HCT116 (cell line): ENCODE measurements around the gene CHCHD4. TPM values are rescaled to one million over a fixed set of nuclear protein-coding genes. Genes with fewer than 3 reads are reported as not detected.

Experiments
- ATAC-seq: fragments of 200-7000 bp; cut with Tn5 transposase; 2 replicates; pipeline ENCODE4 v1.9.1; 2020; ENCODE audit warnings: mild to moderate bottlenecking, moderate library complexity
- BruUV-seq: library from RNA; stranded (reverse); fragments of 400-500 nt; replicated peaks from 2 replicates; lab custom pipeline; 2021; lab: Mats Ljungman, UMichigan
- CTCF ChIA-PET: fragments of 300-600 bp; sonication (Branson Sonifier 250); formaldehyde crosslinking; loops from one replicate; lab custom pipeline; 2021; ENCODE audit warnings: antibody characterized with exemption; lab: Charles Lee
- POLR2A ChIA-PET: fragments of 300-600, 350-600 bp; sonication (Branson Sonifier 250); formaldehyde crosslinking; loops from one replicate; lab custom pipeline; 2021; ENCODE audit warnings: antibody characterized with exemption; lab: Charles Lee
- RAD21 ChIA-PET, 2 experiments: fragments of 300-600 bp; sonication (Branson Sonifier 250); formaldehyde crosslinking; loops; one replicate each; lab custom pipeline; 2023; ENCODE audit warnings: low total read pairs in 2 of 2; ENCODE audit not compliant: uncharacterized antibody in 2 of 2, unreplicated experiment in 2 of 2, low non-redundant PET in 1 of 2; lab: Charles Lee
- DNase-seq: peaks from one replicate; pipeline ENCODE4 v3.0.0-alpha.2; 2010; ENCODE audit warnings: low read depth, low spot score
- H2AFZ ChIP-seq: fragments of 200-600 bp; shearing (Covaris generic), sonication (generic); 2 replicates; pipeline ENCODE4 v1.6.1; 2017; ENCODE audit warnings: low read depth, mixed run types, mixed read lengths, antibody characterized with exemption, low read length; ENCODE audit not compliant: poor library complexity, severe bottlenecking
- H3K27ac ChIP-seq: 2 replicates; pipeline ENCODE4 v1.5.1; 2012; ENCODE audit warnings: low read depth, low read length
- H3K27me3 ChIP-seq: fragments of 200-600 bp; sonication (generic); 2 replicates; pipeline ENCODE4 v1.6.1; 2016; ENCODE audit warnings: mixed run types, low read length, mixed read lengths; ENCODE audit not compliant: insufficient read depth
- H3K36me3 ChIP-seq, 2 experiments: fragments of 200-500 bp in 1 of 2; fragments of 200-600 bp in 1 of 2; sonication (Bioruptor generic) in 1 of 2; sonication (generic) in 1 of 2; 2 replicates each; pipeline versions ENCODE4 v1.5.1 to v1.6.1; 2014 to 2016; ENCODE audit warnings: low read length in 2 of 2, inconsistent platforms in 1 of 2, mixed read lengths in 1 of 2, mixed run types in 1 of 2; ENCODE audit not compliant: insufficient read depth in 2 of 2, control insufficient read depth in 1 of 2
- H3K4me1 ChIP-seq, 2 experiments: fragments of 200-600 bp in 1 of 2; sonication (generic) in 1 of 2; 2 replicates each; pipeline versions ENCODE4 v1.5.1 to v1.6.1; 2012 to 2017; ENCODE audit warnings: low read length in 2 of 2, inconsistent platforms in 1 of 2, mild to moderate bottlenecking in 1 of 2, mixed read lengths in 1 of 2, mixed run types in 1 of 2, moderate library complexity in 1 of 2; ENCODE audit not compliant: insufficient read depth in 2 of 2, control insufficient read depth in 1 of 2
- H3K4me2 ChIP-seq: fragments of 200-600 bp; sonication (generic); 2 replicates; pipeline ENCODE4 v1.6.1; 2017; ENCODE audit warnings: mixed run types, low read length, mixed read lengths
- H3K4me3 ChIP-seq, 2 experiments: fragments of 200-600 bp in 1 of 2; sonication (generic) in 1 of 2; replicated peaks in 1 of 2; 2 replicates each; pipeline ENCODE4 v1.5.1; 2011 to 2016; ENCODE audit warnings: low read length in 2 of 2, control low read depth in 1 of 2, low read depth in 1 of 2, mild to moderate bottlenecking in 1 of 2, mixed read lengths in 1 of 2, mixed run types in 1 of 2
- H3K79me2 ChIP-seq: fragments of 200-600 bp; sonication (generic); 2 replicates; pipeline ENCODE4 v1.6.1; 2017; ENCODE audit warnings: mild to moderate bottlenecking, mixed run types, low read length, moderate library complexity, mixed read lengths; ENCODE audit not compliant: insufficient read depth
- H3K9ac ChIP-seq: fragments of 200-600 bp; sonication (generic); 2 replicates; pipeline ENCODE4 v1.6.1; 2016; ENCODE audit warnings: low read length, mixed read lengths
- H3K9me2 ChIP-seq: fragments of 200-600 bp; sonication (generic), shearing (Covaris generic); 2 replicates; pipeline ENCODE4 v1.6.1; 2017; ENCODE audit warnings: mixed run types, mild to moderate bottlenecking, moderate library complexity; ENCODE audit not compliant: insufficient read depth
- H3K9me3 ChIP-seq, 2 experiments: fragments of 200-500 bp in 1 of 2; fragments of 200-600 bp in 1 of 2; sonication (Bioruptor generic) in 1 of 2; sonication (generic) in 1 of 2; 2 replicates each; pipeline ENCODE4 v1.6.1; 2014 to 2017; ENCODE audit warnings: low read length in 2 of 2, mixed read lengths in 2 of 2, inconsistent platforms in 1 of 2, low read depth in 1 of 2, mild to moderate bottlenecking in 1 of 2, mixed run types in 1 of 2, moderate library complexity in 1 of 2; ENCODE audit not compliant: control insufficient read depth in 1 of 2, insufficient read depth in 1 of 2
- H4K20me1 ChIP-seq: fragments of 200-600 bp; sonication (generic), shearing (Covaris generic); 2 replicates; pipeline ENCODE4 v1.6.1; 2017; ENCODE audit warnings: mixed run types, mild to moderate bottlenecking, moderate library complexity; ENCODE audit not compliant: insufficient read depth
- CBX3 ChIP-seq: IDR thresholded peaks from 2 replicates; pipeline ENCODE4 v1.6.1; 2012; ENCODE audit warnings: low read depth
- CTCF ChIP-seq, 3 experiments: fragments of 200-600 bp in 1 of 3; sonication (generic) in 1 of 3; IDR thresholded peaks in 2 of 3; conservative IDR thresholded peaks in 1 of 3; 2 replicates each; pipeline ENCODE4 v1.5.1; 2012 to 2017; ENCODE audit warnings: low read depth in 2 of 3, low read length in 2 of 3, antibody characterized with exemption in 1 of 3, borderline replicate concordance in 1 of 3, control low read depth in 1 of 3, mild to moderate bottlenecking in 1 of 3, mixed read lengths in 1 of 3, mixed run types in 1 of 3, moderate library complexity in 1 of 3; ENCODE audit not compliant: insufficient read depth in 1 of 3
- EGR1 ChIP-seq: IDR thresholded peaks from 2 replicates; pipeline ENCODE4 v1.6.1; 2012; ENCODE audit warnings: low read depth
- ELF1 ChIP-seq: IDR thresholded peaks from 2 replicates; pipeline ENCODE4 v1.6.1; 2012; ENCODE audit warnings: low read depth, borderline replicate concordance
- EZH2 ChIP-seq: fragments of 200-600 bp; sonication (generic); IDR thresholded peaks from 2 replicates; pipeline ENCODE4 v1.6.1; 2017; ENCODE audit warnings: antibody characterized with exemption, mixed run types
- EZH2phosphoT487 ChIP-seq: fragments of 200-600 bp; IDR thresholded peaks from 2 replicates; pipeline ENCODE4 v1.6.1; 2018; ENCODE audit warnings: antibody characterized with exemption, borderline replicate concordance
- JUND ChIP-seq: IDR thresholded peaks from 2 replicates; pipeline ENCODE4 v1.6.1; 2012
- POLR2A ChIP-seq: IDR thresholded peaks from 2 replicates; pipeline ENCODE4 v1.7.0; 2011; ENCODE audit warnings: borderline replicate concordance; ENCODE audit not compliant: insufficient read depth, insufficient read length; ENCODE audit errors: extremely low read depth
- POLR2AphosphoS5 ChIP-seq: IDR thresholded peaks from 2 replicates; pipeline ENCODE4 v1.6.1; 2011; ENCODE audit warnings: mild to moderate bottlenecking, low read depth, low read length, moderate library complexity
- RAD21 ChIP-seq: IDR thresholded peaks from 2 replicates; pipeline ENCODE4 v1.6.1; 2012; ENCODE audit warnings: low read depth, mild to moderate bottlenecking
- SIN3A ChIP-seq: IDR thresholded peaks from 2 replicates; pipeline ENCODE4 v1.6.1; 2012; ENCODE audit warnings: low read depth
- SP1 ChIP-seq: IDR thresholded peaks from 2 replicates; pipeline ENCODE4 v1.6.1; 2012; ENCODE audit warnings: low read depth
- SRF ChIP-seq: IDR thresholded peaks from 2 replicates; pipeline ENCODE4 v1.6.1; 2012; ENCODE audit warnings: low read depth
- YY1 ChIP-seq: IDR thresholded peaks from 2 replicates; pipeline ENCODE4 v1.6.1; 2011; ENCODE audit warnings: low read length, low read depth, moderate library complexity, mild to moderate bottlenecking; ENCODE audit not compliant: insufficient replicate concordance; ENCODE audit errors: extremely low read depth
- ZBTB33 ChIP-seq: IDR thresholded peaks from 2 replicates; pipeline ENCODE4 v1.6.1; 2011; ENCODE audit warnings: mild to moderate bottlenecking, low read length, moderate library complexity; ENCODE audit not compliant: insufficient replicate concordance; ENCODE audit errors: extremely low read depth
- ZFX ChIP-seq: fragments of 450-650 bp; IDR thresholded peaks from 2 replicates; pipeline ENCODE4 v1.6.1; 2017
- ZNF274 ChIP-seq: fragments of 200-500 bp; sonication (Bioruptor generic); IDR thresholded peaks from 2 replicates; pipeline ENCODE4 v1.6.1; 2014; ENCODE audit warnings: mild to moderate bottlenecking, low read depth, low read length, inconsistent platforms
- intact Hi-C: fragments of 100-400 bp; cut with micrococcal nuclease; formaldehyde crosslinking; loops from 2 replicates; pipeline ENCODE4 v1.10.0; 2022
- total RNA-seq: library from RNA; stranded (reverse); gene quantifications from one replicate; pipeline ENCODE4 v1.2.1, GENCODE V29; 2021; ENCODE audit not compliant: unreplicated experiment
- TF ChIP-seq, protein P1 (sequence below): IDR thresholded peaks from 2 replicates; pipeline ENCODE4 v1.6.1; 2012
- TF ChIP-seq, protein P2 (sequence below): IDR thresholded peaks from 2 replicates; pipeline ENCODE4 v1.6.1; 2012

The CHCHD4 gene
- total RNA-seq, 1 experiment from 2014 or later: 24.6 TPM

- TF ChIP-seq EZH2phosphoT487 (no peak), SIN3A (no peak), ZBTB33 (no peak), YY1 (no peak), POLR2A (no peak), EGR1 (no peak), SP1 (no peak), JUND (no peak), POLR2AphosphoS5 (no peak), RAD21 (no peak), EZH2 (no peak), ZFX (no peak), ZNF274 (no peak), SRF (no peak), CTCF (IDR thresholded peaks at IDR 0.05 in 2 of 3, conservative IDR thresholded peaks at IDR 0.05 in 1 of 3; ENCODE audit: borderline replicate concordance in 1 of 3, insufficient read depth in 1 of 3, low read depth in 2 of 3, low read length in 2 of 3) (no peak), ELF1 (no peak), CBX3 (no peak)
- TF ChIP-seq, protein P1, sequence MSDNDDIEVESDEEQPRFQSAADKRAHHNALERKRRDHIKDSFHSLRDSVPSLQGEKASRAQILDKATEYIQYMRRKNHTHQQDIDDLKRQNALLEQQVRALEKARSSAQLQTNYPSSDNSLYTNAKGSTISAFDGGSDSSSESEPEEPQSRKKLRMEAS: no peak
- TF ChIP-seq, protein P2, sequence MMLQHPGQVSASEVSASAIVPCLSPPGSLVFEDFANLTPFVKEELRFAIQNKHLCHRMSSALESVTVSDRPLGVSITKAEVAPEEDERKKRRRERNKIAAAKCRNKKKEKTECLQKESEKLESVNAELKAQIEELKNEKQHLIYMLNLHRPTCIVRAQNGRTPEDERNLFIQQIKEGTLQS: no peak
- H3K36me3 ChIP-seq: peaks cover 3 to 12% of the 10 kb centered on the region in 2 experiments; a peak in 2 of 4 replicates
- POLR2A ChIA-PET: no interaction called here
Measured at GRCh38 chr3:14147617-14148016, 22.9 kb upstream of the CHCHD4 start.

More at GRCh38 chr3:14147617-14148016, 22.9 kb upstream of the CHCHD4 start:
- Histone ChIP-seq H3K4me3 (no peak overlapping the region), H3K79me2 (no peaks in the 10 kb centered on the region), H3K27me3 (no peaks in the 10 kb centered on the region), H3K4me1 (peaks cover 25 to 30% of the 10 kb centered on the region in 2 experiments), H3K9ac (no peak overlapping the region), H3K27ac (no peak overlapping the region), H3K4me2 (no peak overlapping the region), H3K9me3 (no peaks in the 10 kb centered on the region), H4K20me1 (peaks cover 6% of the 10 kb centered on the region; the same call in 1 of the 2 replicates), H3K9me2 (no peaks in the 10 kb centered on the region), H2AFZ (no peak overlapping the region)
- BruUV-seq: no TSS peak
- DNase-seq (no peak), ATAC-seq (no peak)
- intact Hi-C loops: no loop called here
- CTCF ChIA-PET: no interaction called here
- RAD21 ChIA-PET: no interaction called here
